GM21526 (cell line): ENCODE data around the gene MICAL2.

Source experiments
- ATAC-seq: cut with Tn5 transposase; IDR thresholded peaks from one replicate; pipeline ENCODE4 v1.9.1; 2021; ENCODE audit warnings: moderate library complexity; ENCODE audit not compliant: unreplicated experiment, low FRiP score

The MICAL2 gene

GRCh38 chr11:12239804-12240371 lies 129.5 kb downstream of the MICAL2 start:
- no peak for ATAC-seq

GRCh38 chr11:12240677-12241076 lies 130.3 kb downstream of the MICAL2 start:
- ATAC-seq, result no peak

GRCh38 chr11:12241401-12241800 lies 131.0 kb downstream of the MICAL2 start:
- ATAC-seq, result no peak

GRCh38 chr11:12241971-12242672 lies 131.7 kb downstream of the MICAL2 start:
- ATAC-seq, result no peak

GRCh38 chr11:12242966-12243365 lies 132.6 kb downstream of the MICAL2 start:
- no peak for ATAC-seq

- ATAC-seq, result no peak
Measured at GRCh38 chr11:12243486-12243885, 133.1 kb downstream of the MICAL2 start.

- ATAC-seq, result no peak
Measured at GRCh38 chr11:12243911-12244550, 133.6 kb downstream of the MICAL2 start.

GRCh38 chr11:12245091-12245490 lies 134.7 kb downstream of the MICAL2 start:
- ATAC-seq, result no peak

- ATAC-seq, result no peak
Measured at GRCh38 chr11:12245549-12246016, 135.2 kb downstream of the MICAL2 start.

- ATAC-seq, result no peak
Measured at GRCh38 chr11:12246147-12246546, 135.8 kb downstream of the MICAL2 start.

GRCh38 chr11:12246989-12247388 lies 136.6 kb downstream of the MICAL2 start:
- ATAC-seq, result no peak

- ATAC-seq, result no peak
Measured at GRCh38 chr11:12247543-12248254, 137.3 kb downstream of the MICAL2 start.

GRCh38 chr11:12248330-12248729 lies 137.9 kb downstream of the MICAL2 start:
- no peak for ATAC-seq

- no peak for ATAC-seq
Measured at GRCh38 chr11:12249590-12250260, 139.3 kb downstream of the MICAL2 start.

GRCh38 chr11:12251666-12252560 lies 141.5 kb downstream of the MICAL2 start:
- ATAC-seq, result no peak

- no peak for ATAC-seq
Measured at GRCh38 chr11:12253843-12254281, 143.5 kb downstream of the MICAL2 start.

- ATAC-seq, result no peak
Measured at GRCh38 chr11:12258451-12258850, 148.1 kb downstream of the MICAL2 start.

GRCh38 chr11:12259956-12260355 lies 149.6 kb downstream of the MICAL2 start:
- ATAC-seq, result no peak

GRCh38 chr11:12260731-12261521 lies 150.5 kb downstream of the MICAL2 start:
- no peak for ATAC-seq
